GM10248 (cell line): Measurements from ENCODE around the gene ALKBH6.
"Not testable (repeated sequence)": the region's sequence is repeated elsewhere in the genome, so short reads cannot be mapped to it uniquely, and the experiment has no call there.

Experiments
- CTCF ChIA-PET: fragments of 300-600 bp; sonication (Branson Sonifier 250); formaldehyde crosslinking; extraction: SDS; loops from one replicate; lab custom pipeline; 2021; ENCODE audit warnings: antibody characterized with exemption; lab: Yijun Ruan, JAX
- POLR2A ChIA-PET: fragments of 350-650 bp; sonication (Branson Sonifier 250); formaldehyde crosslinking; extraction: SDS; loops from one replicate; lab custom pipeline; 2020; ENCODE audit warnings: antibody characterized with exemption; lab: Yijun Ruan, JAX
- DNase-seq: peaks from one replicate; pipeline ENCODE4 v3.0.0; 2012; ENCODE audit errors: extremely low spot score
- CTCF ChIP-seq: IDR thresholded peaks from 2 replicates; pipeline ENCODE4 v1.5.1; 2012; ENCODE audit warnings: mild to moderate bottlenecking, low read depth; ENCODE audit errors: extremely low read depth, missing control alignments, control extremely low read depth

The ALKBH6 gene

GRCh38 chr19:35990156-35990555 is 23.9 kb downstream of the ALKBH6 start:
- TF ChIP-seq CTCF, result no peak
- DNase-seq, result no peak
- POLR2A ChIA-PET, result no interaction called here
- CTCF ChIA-PET, result no interaction called here

GRCh38 chr19:35988824-35989223 is 25.2 kb downstream of the ALKBH6 start:
- CTCF ChIA-PET, result no interaction called here
- no peak for DNase-seq
- no peak for TF ChIP-seq CTCF
- POLR2A ChIA-PET, result interaction anchor here (0.7 kb wide), 1 partner anchor 14 kb away, joined by 4 read pairs; no protein-coding TSS in a partner anchor

- no peak for TF ChIP-seq CTCF
- ChIA-PET POLR2A (no interaction called here), CTCF (interaction anchor here (1.3 kb wide), 1 partner anchor 11 kb away, joined by 3 read pairs; no protein-coding TSS in a partner anchor)
- no peak for DNase-seq
Observed at GRCh38 chr19:35987571-35987896, 26.5 kb downstream of the ALKBH6 start.

- peak; percentile 56 for DNase-seq
- no peak for TF ChIP-seq CTCF
- ChIA-PET POLR2A (no interaction called here), CTCF (interaction anchor here (1.0 to 1.3 kb wide), 2 partner anchors 10 to 19 kb away, joined by 3 to 4 read pairs; no protein-coding TSS in a partner anchor)
Observed at GRCh38 chr19:35986664-35987570, 27.1 kb downstream of the ALKBH6 start.

GRCh38 chr19:35986111-35986510 is 27.9 kb downstream of the ALKBH6 start:
- TF ChIP-seq CTCF, result no peak
- ChIA-PET CTCF (interaction anchor here (1.0 to 1.3 kb wide), 2 partner anchors 9 to 18 kb away, joined by 3 to 4 read pairs; no protein-coding TSS in a partner anchor), POLR2A (no interaction called here)
- DNase-seq, result no peak

GRCh38 chr19:35983177-35983576 is 30.8 kb downstream of the ALKBH6 start:
- CTCF ChIA-PET, result no interaction called here

GRCh38 chr19:35980997-35981396 is 33.0 kb downstream of the ALKBH6 start:
- DNase-seq, POLR2A ChIA-PET, CTCF ChIA-PET: not testable (repeated sequence)

More at GRCh38 chr19:35983177-35983576, 30.8 kb downstream of the ALKBH6 start:
- TF ChIP-seq CTCF, result no peak
- DNase-seq, result no peak
- POLR2A ChIA-PET, result no interaction called here
